B cell (primary cell): ENCODE measurements around the gene HEXIM2. TPM values are rescaled to one million over a fixed set of nuclear protein-coding genes. Genes with fewer than 3 reads are reported as not detected.

Experiments
- ATAC-seq: fragments of 200-7000 bp; cut with Tn5 transposase; one replicate; pipeline ENCODE4 v1.10.0; 2021; ENCODE audit warnings: low read depth, mild to moderate bottlenecking, moderate number of reproducible peaks, moderate library complexity
- CTCF ChIA-PET: fragments of 350-600 bp; sonication (Branson Sonifier 250); formaldehyde crosslinking; loops from one replicate; lab custom pipeline; 2021; ENCODE audit warnings: antibody characterized with exemption, inconsistent platforms; lab: Charles Lee
- POLR2A ChIA-PET: fragments of 350-600 bp; sonication (Branson Sonifier 250); formaldehyde crosslinking; loops from one replicate; lab custom pipeline; 2021; ENCODE audit warnings: antibody characterized with exemption; lab: Charles Lee
- DNase-seq: peaks from one replicate; pipeline ENCODE4 v3.0.0; 2013
- H2AFZ ChIP-seq: 2 replicates; pipeline ENCODE4 v1.6.1; 2012; ENCODE audit warnings: mild to moderate bottlenecking, low read depth, low read length; ENCODE audit not compliant: insufficient read depth, poor library complexity, severe bottlenecking
- H3K27ac ChIP-seq, 2 donors: 1 replicate in 1 of 2; 2 replicates in 1 of 2; pipeline ENCODE4 v1.5.1; 2012 to 2013; ENCODE audit warnings: low read length in 2 of 2, mild to moderate bottlenecking in 2 of 2, moderate library complexity in 1 of 2
- H3K27me3 ChIP-seq, 4 experiments: fragments of 200-600 bp in 1 of 4; sonication (generic) in 1 of 4; replicated peaks in 1 of 4; 1 replicate in 2 of 4; 2 replicates in 2 of 4; pipeline versions ENCODE4 v1.6.1 to v1.7.0; 2013 to 2016; ENCODE audit warnings: low read length in 3 of 4, mild to moderate bottlenecking in 2 of 4, mixed read lengths in 1 of 4, moderate library complexity in 1 of 4; ENCODE audit not compliant: insufficient read depth in 4 of 4, control insufficient read depth in 3 of 4; ENCODE audit errors: control extremely low read depth in 1 of 4
- H3K36me3 ChIP-seq, 2 experiments: replicated peaks in 1 of 2; 1 replicate in 1 of 2; 2 replicates in 1 of 2; pipeline versions ENCODE4 v1.6.1 to v1.7.1; 2013; ENCODE audit warnings: low read length in 1 of 2; ENCODE audit not compliant: insufficient read depth in 2 of 2, control insufficient read depth in 1 of 2; ENCODE audit errors: control extremely low read depth in 1 of 2, extremely low read depth in 1 of 2
- H3K4me1 ChIP-seq, 2 donors: fragments of 200-600 bp in 1 of 2; sonication (generic) in 1 of 2; 1 replicate in 1 of 2; 2 replicates in 1 of 2; pipeline versions ENCODE4 v1.5.1 to v1.6.1; 2013 to 2017; ENCODE audit warnings: low read length in 2 of 2; ENCODE audit not compliant: control insufficient read depth in 2 of 2, insufficient read depth in 2 of 2
- H3K4me2 ChIP-seq: replicated peaks from 2 replicates; pipeline ENCODE3; 2012; ENCODE audit warnings: mild to moderate bottlenecking, low read depth, low read length; ENCODE audit not compliant: poor library complexity, severe bottlenecking
- H3K4me3 ChIP-seq, 5 experiments: fragments of 200-600 bp in 1 of 5; sonication (generic) in 1 of 5; 1 replicate in 3 of 5; 2 replicates in 2 of 5; pipeline versions ENCODE4 v1.5.1 to v1.7.0; 2011 to 2016; ENCODE audit warnings: low read length in 4 of 5, mild to moderate bottlenecking in 4 of 5, low read depth in 2 of 5, control low read depth in 1 of 5, moderate library complexity in 1 of 5; ENCODE audit not compliant: insufficient read depth in 1 of 5; ENCODE audit errors: control extremely low read depth in 1 of 5, extremely low read depth in 1 of 5
- H3K79me2 ChIP-seq: fragments of 200-600 bp; sonication (generic); one replicate; pipeline ENCODE4 v1.6.0; 2016; ENCODE audit warnings: low read length; ENCODE audit not compliant: control insufficient read depth, insufficient read depth
- H3K9ac ChIP-seq: fragments of 200-600 bp; sonication (generic); 2 replicates; pipeline ENCODE4 v1.6.1; 2017; ENCODE audit warnings: mild to moderate bottlenecking, low read length, moderate library complexity
- H3K9me3 ChIP-seq, 3 donors: one replicate each; pipeline versions ENCODE4 v1.6.1 to v1.7.1; 2013; ENCODE audit warnings: low read length in 2 of 3; ENCODE audit not compliant: control insufficient read depth in 2 of 3, insufficient read depth in 1 of 3; ENCODE audit errors: control extremely low read depth in 1 of 3
- H4K20me1 ChIP-seq: 2 replicates; pipeline ENCODE4 v1.6.0; 2012; ENCODE audit warnings: mild to moderate bottlenecking, low read length; ENCODE audit not compliant: insufficient read depth, control insufficient read depth, poor library complexity, severe bottlenecking
- H3K27ac Mint-ChIP-seq: one replicate; pipeline ENCODE4 v1.8.0; 2021; ENCODE audit warnings: mixed read lengths
- H3K27me3 Mint-ChIP-seq: one replicate; pipeline ENCODE4 v1.8.0; 2021; ENCODE audit warnings: mixed read lengths
- H3K4me1 Mint-ChIP-seq: one replicate; pipeline ENCODE4 v1.8.0; 2021; ENCODE audit warnings: mixed read lengths
- H3K4me3 Mint-ChIP-seq: one replicate; pipeline ENCODE4 v1.8.0; 2021; ENCODE audit warnings: mixed read lengths
- H3K9me3 Mint-ChIP-seq: one replicate; pipeline ENCODE4 v1.8.0; 2022; ENCODE audit warnings: mixed read lengths; ENCODE audit not compliant: insufficient read depth
- EZH2 ChIP-seq: IDR thresholded peaks from 2 replicates; pipeline ENCODE4 v1.6.1; 2012; ENCODE audit warnings: borderline replicate concordance, low read depth, mild to moderate bottlenecking, moderate library complexity, low read length; ENCODE audit not compliant: insufficient read depth, poor library complexity, severe bottlenecking
- WGBS: methylation state at CpG from one replicate; pipeline ENCODE4 v1.1.5; 2013; ENCODE audit warnings: missing lambda C conversion rate; ENCODE audit not compliant: insufficient coverage; 5-methylcytosine and 5-hydroxymethylcytosine counted together
- intact Hi-C: fragments of 100-400 bp; cut with micrococcal nuclease; formaldehyde crosslinking; loops from one replicate; pipeline ENCODE4 v1.10.0; 2022
- polyA plus RNA-seq: library from polyadenylated mRNA; depleted of rRNA; stranded (reverse); fragments of >200 nt; gene quantifications from 2 replicates; pipeline ENCODE4 v1.2.3, GENCODE V29; 2012
- total RNA-seq, 2 donors: library from RNA; stranded (reverse); fragments of 120-200 nt in 1 of 2; gene quantifications; 1 replicate in 1 of 2; 2 replicates in 1 of 2; pipeline versions ENCODE4 v1.2.3 to v1.2.4, GENCODE V29; 2013 to 2022
- TF ChIP-seq, protein P1 (sequence below): fragments of 200-600 bp; IDR thresholded peaks from one replicate; pipeline ENCODE4 v1.8.0; 2022; ENCODE audit warnings: antibody characterized with exemption, mild to moderate bottlenecking

The HEXIM2 gene
- total and polyA plus RNA-seq, 2 donors (not counting 1 experiment from before 2014, with no cell fraction given) = 3.7 to 10.0 TPM

DNA sequence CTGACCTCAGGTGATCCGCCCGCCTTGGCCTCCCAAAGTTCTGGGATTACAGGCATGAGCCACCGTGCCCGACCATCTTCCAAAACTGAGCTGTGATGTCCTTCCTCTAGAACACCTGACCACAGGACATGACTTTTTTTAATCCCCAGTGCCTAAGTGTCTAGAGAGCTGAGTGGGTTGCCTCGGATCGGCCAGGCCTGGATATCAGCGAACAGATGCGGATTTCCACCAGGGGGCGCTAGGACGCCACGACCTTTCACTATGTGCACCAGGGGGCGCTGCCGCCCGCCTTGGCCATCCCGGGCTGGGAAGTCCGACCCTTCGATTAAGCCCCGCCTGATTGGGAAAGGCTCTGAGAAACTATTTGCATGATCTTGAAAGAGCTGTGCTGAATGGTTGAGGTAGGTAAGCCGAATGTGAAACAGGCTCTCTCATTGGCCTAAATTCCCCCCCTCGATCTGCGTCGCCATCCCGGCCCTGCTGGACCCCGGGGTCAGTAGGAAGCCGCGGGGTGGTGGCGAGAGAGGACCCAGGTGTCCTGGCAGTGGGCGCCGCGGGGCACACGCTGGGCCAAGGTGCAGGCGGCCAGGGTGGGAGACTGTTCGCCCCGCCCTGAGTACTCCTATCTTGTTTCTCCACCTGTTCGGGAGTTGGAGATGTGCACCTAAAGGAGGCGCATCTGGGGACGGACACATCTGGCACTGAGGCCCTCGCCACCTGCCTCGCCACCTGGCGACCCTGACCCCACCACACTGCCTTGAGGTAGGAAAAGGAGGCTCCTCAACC, 26.3 kb upstream of the HEXIM2 start, which contains the start of gene ACBD4:
TSS of gene ACBD4 (plus strand) at position 496 of the 786 bp plus-strand sequence. CDS start 458 bp downstream, outside the sequence.
- H3K9me3 Mint-ChIP-seq = no peaks in the 10 kb centered on the region

More for the DNA sequence above, 26.3 kb upstream of the HEXIM2 start, which contains the start of gene ACBD4:
- Histone ChIP-seq H3K79me2 (peaks cover 18% of the 10 kb centered on the region), H3K4me2 (peak within 1 kb of the TSS; percentile 86), H3K27ac (peak within 1 kb of the TSS; percentile 54 to 76), H4K20me1 (no peaks in the 10 kb centered on the region), H3K4me1 (peaks cover 17 to 24% of the 10 kb centered on the region in 2 donors), H3K9me3 (no peaks in the 10 kb centered on the region), H3K9ac (peak within 1 kb of the TSS; percentile 87), H3K27me3 (peaks cover 0 to 10% (median 0%) of the 10 kb centered on the region in 4 experiments), H3K36me3 (peaks cover 0 to 12% of the 10 kb centered on the region in 2 experiments), H2AFZ (peak within 1 kb of the TSS; percentile 90), H3K4me3 (peak within 1 kb of the TSS; percentile 35 to 96 (median 90))
- Mint-ChIP-seq H3K4me1 (peaks cover 20% of the 10 kb centered on the region), H3K27me3 (peaks cover 4% of the 10 kb centered on the region), H3K27ac (peak within 1 kb of the TSS; percentile 87), H3K4me3 (peak within 1 kb of the TSS; percentile 95)
- no peak for TF ChIP-seq EZH2
- TF ChIP-seq, protein P1, sequence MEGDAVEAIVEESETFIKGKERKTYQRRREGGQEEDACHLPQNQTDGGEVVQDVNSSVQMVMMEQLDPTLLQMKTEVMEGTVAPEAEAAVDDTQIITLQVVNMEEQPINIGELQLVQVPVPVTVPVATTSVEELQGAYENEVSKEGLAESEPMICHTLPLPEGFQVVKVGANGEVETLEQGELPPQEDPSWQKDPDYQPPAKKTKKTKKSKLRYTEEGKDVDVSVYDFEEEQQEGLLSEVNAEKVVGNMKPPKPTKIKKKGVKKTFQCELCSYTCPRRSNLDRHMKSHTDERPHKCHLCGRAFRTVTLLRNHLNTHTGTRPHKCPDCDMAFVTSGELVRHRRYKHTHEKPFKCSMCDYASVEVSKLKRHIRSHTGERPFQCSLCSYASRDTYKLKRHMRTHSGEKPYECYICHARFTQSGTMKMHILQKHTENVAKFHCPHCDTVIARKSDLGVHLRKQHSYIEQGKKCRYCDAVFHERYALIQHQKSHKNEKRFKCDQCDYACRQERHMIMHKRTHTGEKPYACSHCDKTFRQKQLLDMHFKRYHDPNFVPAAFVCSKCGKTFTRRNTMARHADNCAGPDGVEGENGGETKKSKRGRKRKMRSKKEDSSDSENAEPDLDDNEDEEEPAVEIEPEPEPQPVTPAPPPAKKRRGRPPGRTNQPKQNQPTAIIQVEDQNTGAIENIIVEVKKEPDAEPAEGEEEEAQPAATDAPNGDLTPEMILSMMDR = peak; percentile 100
- peak; percentile 83 for ATAC-seq
- ChIA-PET CTCF (interaction anchor here (0.6 to 10.2 kb wide), 46 partner anchors 9 to 360 kb away, joined by 3 to 242 read pairs (median 6); partner anchors contain the start of genes FMNL1, HEXIM1, HEXIM2 and MAP3K14), POLR2A (interaction anchor here (0.6 to 2.3 kb wide), 14 partner anchors 9 to 914 kb away, joined by 3 to 36 read pairs (median 6); partner anchors contain the start of genes FMNL1, HEXIM1, HEXIM2 and NMT1)
- intact Hi-C loops = loop anchor here (1.0 to 2.0 kb wide), 7 partner anchors 13 to 188 kb away; partner anchors contain the start of genes HEXIM1, HEXIM2, KIF18B and NMT1
- peak; percentile 98 for DNase-seq
- WGBS = 5% methylated on average over 35 of the region's 40 CpGs
